ENCODE results near the gene ARPP21. TPM values are rescaled to one million over a fixed set of nuclear protein-coding genes. Genes with fewer than 3 reads are reported as not detected.

ARPP21 gene
- total RNA-seq, 4 donors from 2014 or later = not detected

DNA sequence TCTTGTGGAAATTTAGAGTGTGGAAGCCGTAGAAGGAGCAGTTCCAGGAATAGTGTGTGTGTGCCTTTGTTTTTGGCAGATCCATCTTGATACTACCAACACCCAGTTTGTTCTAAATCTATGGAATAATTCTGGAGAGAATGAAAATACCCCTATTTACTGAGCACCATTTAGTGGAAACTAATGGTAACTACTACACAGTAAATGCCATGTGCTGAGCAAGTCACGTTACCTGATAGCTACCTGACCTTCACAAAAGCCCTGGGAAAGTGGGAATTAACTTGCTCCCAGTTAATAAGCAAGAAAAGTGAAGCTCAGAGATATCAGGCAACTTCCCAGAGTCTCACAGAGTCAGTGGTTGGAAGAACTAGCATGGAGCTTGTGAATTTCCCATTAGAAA is 137.7 kb downstream of the ARPP21 start:
- WGBS, 2 donors = 52 to 72% methylated on average over 2 of the region's 2 CpGs
- DNase-seq = no peak
- Histone ChIP-seq H3K27ac (no peak overlapping the region), H3K9me3 (no peaks in the 10 kb centered on the region), H3K27me3 (peaks cover 0 to 3% (median 0%) of the 10 kb centered on the region in 4 donors), H3K36me3 (no peaks in the 10 kb centered on the region), H3K4me3 (no peak overlapping the region), H3K4me1 (no peaks in the 10 kb centered on the region)
- TF ChIP-seq POLR2A (IDR thresholded peaks at IDR 0.05) (no peak), CTCF (IDR thresholded peaks at IDR 0.05) (no peak)
- intact Hi-C loops (cut with DNase I) = no loop called here

DNA sequence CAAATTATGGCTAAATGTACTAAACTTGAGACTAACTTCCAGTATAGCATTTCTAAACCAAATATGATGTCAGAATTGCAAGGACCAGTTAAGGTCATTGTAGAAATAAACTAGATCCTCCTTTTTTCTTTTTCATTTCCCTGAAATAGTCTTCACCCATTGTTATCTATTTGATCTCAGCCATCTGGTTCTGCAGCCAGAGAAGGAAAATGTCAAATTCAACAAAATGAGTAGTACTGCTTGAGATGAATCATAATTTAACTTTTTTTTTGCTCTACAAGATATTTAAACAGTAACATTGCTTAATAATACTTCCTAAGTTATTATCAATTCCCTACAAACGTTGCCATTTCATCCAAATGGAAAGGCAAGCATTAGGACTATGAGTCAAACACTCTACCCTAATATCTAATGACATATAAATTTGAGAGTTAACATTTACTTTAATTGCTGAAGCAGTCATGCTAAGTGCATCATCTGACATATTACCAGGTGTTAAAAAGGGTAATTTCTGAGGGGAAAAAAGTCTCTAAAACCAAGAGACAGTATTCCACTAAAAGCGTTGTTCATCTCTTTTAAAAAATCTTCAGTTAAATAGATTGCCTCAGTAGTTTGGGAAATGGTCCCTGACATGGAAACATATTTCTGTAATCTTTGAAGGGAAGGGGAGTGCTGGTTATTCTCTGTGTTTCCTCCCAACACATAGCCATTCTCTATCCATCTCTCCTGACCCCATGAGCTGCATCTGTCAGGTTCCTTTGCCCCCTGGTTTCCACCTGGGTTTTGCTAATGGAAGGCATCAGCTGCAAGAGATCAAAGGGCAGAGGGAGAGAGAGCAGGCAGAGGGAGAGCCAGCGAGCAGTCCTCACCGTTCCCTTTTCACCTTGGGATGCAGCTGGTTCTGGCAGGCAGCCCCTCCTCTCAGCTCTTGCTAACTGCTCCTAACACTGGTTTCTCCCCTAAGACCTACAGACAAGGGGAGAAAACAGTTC is 138.5 kb downstream of the ARPP21 start:
- no peaks in the 10 kb centered on the region for H3K9me3 ChIP-seq
- TF ChIP-seq CTCF (IDR thresholded peaks at IDR 0.05) = no peak
- no peak for TF ChIP-seq POLR2A (IDR thresholded peaks at IDR 0.05)
- H3K27me3 ChIP-seq = peaks cover 0 to 3% (median 0%) of the 10 kb centered on the region in 4 donors
- no peaks in the 10 kb centered on the region for H3K36me3 ChIP-seq
- H3K4me3 ChIP-seq = no peak overlapping the region
- no peak for DNase-seq
- no peaks in the 10 kb centered on the region for H3K4me1 ChIP-seq
- no peak overlapping the region for H3K27ac ChIP-seq
- WGBS, 2 donors = 39 to 45% methylated on average over 4 of the region's 4 CpGs
- intact Hi-C loops (cut with DNase I) = no loop called here

DNA sequence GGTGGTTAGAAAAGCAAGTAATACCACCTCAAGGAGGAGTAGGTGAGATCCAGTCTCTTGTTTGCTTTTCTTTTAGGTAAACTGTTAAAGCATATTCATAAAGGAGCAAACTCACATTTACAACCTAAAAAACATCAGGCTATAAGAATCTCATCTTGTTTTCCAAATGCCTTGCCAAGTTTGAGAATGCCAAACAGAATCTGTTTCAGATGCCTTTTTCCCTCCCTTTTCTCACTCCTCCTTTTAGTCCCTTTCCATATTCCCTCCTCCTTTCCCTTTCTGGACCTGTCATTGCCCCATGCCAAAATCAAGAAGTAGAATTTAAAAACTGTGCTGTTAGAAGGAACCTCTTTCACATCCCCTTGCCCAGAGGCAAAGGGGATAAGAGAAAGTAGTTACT is 140.3 kb downstream of the ARPP21 start:
- TF ChIP-seq CTCF (IDR thresholded peaks at IDR 0.05) = no peak
- no peak for TF ChIP-seq POLR2A (IDR thresholded peaks at IDR 0.05)
- intact Hi-C loops (cut with DNase I) = no loop called here
- Histone ChIP-seq H3K27me3 (peaks cover 0 to 3% (median 0%) of the 10 kb centered on the region in 4 donors), H3K36me3 (no peaks in the 10 kb centered on the region), H3K4me1 (no peaks in the 10 kb centered on the region), H3K27ac (no peak overlapping the region), H3K4me3 (no peak overlapping the region), H3K9me3 (no peaks in the 10 kb centered on the region)
- no peak for DNase-seq

GRCh38 chr3:35780800-35781199 is 141.5 kb downstream of the ARPP21 start:
- TF ChIP-seq CTCF (IDR thresholded peaks at IDR 0.05) (no peak), POLR2A (IDR thresholded peaks at IDR 0.05) (no peak)
- H3K4me3 ChIP-seq = no peak overlapping the region
- no peaks in the 10 kb centered on the region for H3K9me3 ChIP-seq
- no peaks in the 10 kb centered on the region for H3K36me3 ChIP-seq
- no peak for DNase-seq
- no peak overlapping the region for H3K27ac ChIP-seq
- intact Hi-C loops (cut with DNase I) = no loop called here
- WGBS, 2 donors = 42 to 54% methylated on average over 2 of the region's 3 CpGs
- peaks cover 0 to 3% (median 0%) of the 10 kb centered on the region in 4 donors for H3K27me3 ChIP-seq
- no peaks in the 10 kb centered on the region for H3K4me1 ChIP-seq

GRCh38 chr3:35781558-35781957 is 142.2 kb downstream of the ARPP21 start:
- no peak for DNase-seq
- TF ChIP-seq POLR2A (IDR thresholded peaks at IDR 0.05) = no peak
- no peak for TF ChIP-seq CTCF (IDR thresholded peaks at IDR 0.05)

More at GRCh38 chr3:35781558-35781957, 142.2 kb downstream of the ARPP21 start:
- Histone ChIP-seq H3K9me3 (no peaks in the 10 kb centered on the region), H3K27me3 (peaks cover 0 to 3% (median 0%) of the 10 kb centered on the region in 4 donors), H3K27ac (no peak overlapping the region), H3K4me1 (no peaks in the 10 kb centered on the region), H3K36me3 (no peaks in the 10 kb centered on the region), H3K4me3 (no peak overlapping the region)
- intact Hi-C loops (cut with DNase I) = no loop called here

All from esophagus squamous epithelium (tissue), 5 donors.